ENCODE data around the gene NT5C1B.

NT5C1B gene

DNA sequence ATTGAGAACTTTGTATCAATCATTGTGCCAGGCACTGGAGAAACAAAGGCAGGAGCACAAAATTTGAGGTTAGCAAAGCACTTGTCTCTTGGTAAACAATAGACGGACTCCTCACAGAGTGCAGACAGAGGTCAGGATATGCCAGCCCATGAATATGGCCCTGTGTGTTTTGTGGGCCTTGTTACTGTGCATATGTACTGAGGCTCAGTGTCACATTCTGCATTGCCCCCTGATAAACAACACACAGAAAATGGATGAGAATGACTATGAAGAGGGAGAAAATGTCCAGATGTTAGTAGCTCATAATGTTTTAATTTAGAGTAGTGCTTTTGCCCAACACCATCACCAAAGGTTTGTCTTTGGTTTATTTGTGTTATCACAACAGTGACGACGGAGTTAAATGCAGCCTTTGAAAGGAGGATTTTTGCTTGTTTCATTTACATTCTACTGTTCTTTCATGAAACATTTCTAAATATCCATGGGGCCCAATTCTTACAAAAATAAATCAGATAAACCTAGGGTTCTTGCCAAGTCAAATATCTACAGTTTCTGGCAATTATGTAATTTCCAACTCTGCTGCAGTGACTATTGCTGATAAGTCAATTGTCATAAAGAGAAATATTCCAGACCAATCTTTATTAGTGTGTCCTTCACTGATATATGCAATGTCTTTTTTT lies 14.6 kb upstream of the NT5C1B start:
- Histone ChIP-seq H3K9me2 (replicated peaks; ENCODE audit: low read depth, low read length) (no peaks in the 10 kb centered on the region), H3K4me3 (ENCODE audit: low read length, poor library complexity, severe bottlenecking) (no peak overlapping the region), H3K4me1 (ENCODE audit: insufficient read depth, low read length, poor library complexity, severe bottlenecking) (no peaks in the 10 kb centered on the region), H3K9ac (ENCODE audit: low read depth, low read length, poor library complexity, severe bottlenecking) (no peak overlapping the region), H3K36me3 (ENCODE audit: insufficient read depth, low read length) (no peaks in the 10 kb centered on the region), H4K20me1 (ENCODE audit: insufficient read depth, low read length, poor library complexity, severe bottlenecking) (no peaks in the 10 kb centered on the region), H3K4me2 (ENCODE audit: low read depth, low read length, poor library complexity, severe bottlenecking) (no peak overlapping the region), H3K79me2 (ENCODE audit: insufficient read depth, low read length) (no peaks in the 10 kb centered on the region), H2AFZ (ENCODE audit: low read length) (no peak overlapping the region), H3F3A (ENCODE audit: low read depth) (no peaks in the 10 kb centered on the region), H3K9me3 (ENCODE audit: insufficient read depth, low read depth, low read length) (no peaks in the 10 kb centered on the region), H3K27me3 (ENCODE audit: insufficient read depth, low read length, poor library complexity, severe bottlenecking) (no peaks in the 10 kb centered on the region)
- TF ChIP-seq, protein P1, sequence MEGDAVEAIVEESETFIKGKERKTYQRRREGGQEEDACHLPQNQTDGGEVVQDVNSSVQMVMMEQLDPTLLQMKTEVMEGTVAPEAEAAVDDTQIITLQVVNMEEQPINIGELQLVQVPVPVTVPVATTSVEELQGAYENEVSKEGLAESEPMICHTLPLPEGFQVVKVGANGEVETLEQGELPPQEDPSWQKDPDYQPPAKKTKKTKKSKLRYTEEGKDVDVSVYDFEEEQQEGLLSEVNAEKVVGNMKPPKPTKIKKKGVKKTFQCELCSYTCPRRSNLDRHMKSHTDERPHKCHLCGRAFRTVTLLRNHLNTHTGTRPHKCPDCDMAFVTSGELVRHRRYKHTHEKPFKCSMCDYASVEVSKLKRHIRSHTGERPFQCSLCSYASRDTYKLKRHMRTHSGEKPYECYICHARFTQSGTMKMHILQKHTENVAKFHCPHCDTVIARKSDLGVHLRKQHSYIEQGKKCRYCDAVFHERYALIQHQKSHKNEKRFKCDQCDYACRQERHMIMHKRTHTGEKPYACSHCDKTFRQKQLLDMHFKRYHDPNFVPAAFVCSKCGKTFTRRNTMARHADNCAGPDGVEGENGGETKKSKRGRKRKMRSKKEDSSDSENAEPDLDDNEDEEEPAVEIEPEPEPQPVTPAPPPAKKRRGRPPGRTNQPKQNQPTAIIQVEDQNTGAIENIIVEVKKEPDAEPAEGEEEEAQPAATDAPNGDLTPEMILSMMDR (conservative IDR thresholded peaks at IDR 0.05; ENCODE audit: low read length): no peak
- no peak for TF ChIP-seq EZH2phosphoT487 (IDR thresholded peaks at IDR 0.05; ENCODE audit: borderline replicate concordance)

DNA sequence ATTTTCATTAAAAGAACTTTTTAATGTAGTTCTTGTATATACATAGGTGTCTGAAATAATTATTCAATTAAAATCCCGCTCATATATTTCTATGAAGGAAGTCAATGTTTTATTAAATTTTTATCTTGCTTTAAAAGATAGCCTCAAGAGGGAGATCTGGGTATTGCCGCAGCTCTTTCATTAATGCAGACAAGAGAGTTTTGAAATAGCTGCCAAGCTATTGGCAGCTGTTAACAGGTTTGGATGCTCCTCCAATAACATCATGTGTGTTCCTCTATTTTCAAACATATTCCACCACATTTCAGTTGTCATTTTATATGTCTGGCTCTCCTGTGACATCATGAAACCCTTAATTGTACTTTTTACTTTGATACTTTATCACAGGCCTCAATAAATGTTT lies 12.9 kb upstream of the NT5C1B start:
- H3K4me2 ChIP-seq (ENCODE audit: low read depth, low read length, poor library complexity, severe bottlenecking): no peak overlapping the region
- no peak overlapping the region for H3K4me3 ChIP-seq (ENCODE audit: low read length, poor library complexity, severe bottlenecking)
- no peaks in the 10 kb centered on the region for H3K27me3 ChIP-seq (ENCODE audit: insufficient read depth, low read length, poor library complexity, severe bottlenecking)
- TF ChIP-seq, protein P1 (conservative IDR thresholded peaks at IDR 0.05; ENCODE audit: low read length): no peak
- TF ChIP-seq EZH2phosphoT487 (IDR thresholded peaks at IDR 0.05; ENCODE audit: borderline replicate concordance): no peak
- no peaks in the 10 kb centered on the region for H3K9me2 ChIP-seq (replicated peaks; ENCODE audit: low read depth, low read length)
- H3F3A ChIP-seq (ENCODE audit: low read depth): no peaks in the 10 kb centered on the region
- no peak overlapping the region for H3K9ac ChIP-seq (ENCODE audit: low read depth, low read length, poor library complexity, severe bottlenecking)
- H3K4me1 ChIP-seq (ENCODE audit: insufficient read depth, low read length, poor library complexity, severe bottlenecking): no peaks in the 10 kb centered on the region
- H3K79me2 ChIP-seq (ENCODE audit: insufficient read depth, low read length): no peaks in the 10 kb centered on the region
- H3K9me3 ChIP-seq (ENCODE audit: insufficient read depth, low read depth, low read length): no peaks in the 10 kb centered on the region
- H4K20me1 ChIP-seq (ENCODE audit: insufficient read depth, low read length, poor library complexity, severe bottlenecking): no peaks in the 10 kb centered on the region
- no peak overlapping the region for H2AFZ ChIP-seq (ENCODE audit: low read length)
- H3K36me3 ChIP-seq (ENCODE audit: insufficient read depth, low read length): no peaks in the 10 kb centered on the region

DNA sequence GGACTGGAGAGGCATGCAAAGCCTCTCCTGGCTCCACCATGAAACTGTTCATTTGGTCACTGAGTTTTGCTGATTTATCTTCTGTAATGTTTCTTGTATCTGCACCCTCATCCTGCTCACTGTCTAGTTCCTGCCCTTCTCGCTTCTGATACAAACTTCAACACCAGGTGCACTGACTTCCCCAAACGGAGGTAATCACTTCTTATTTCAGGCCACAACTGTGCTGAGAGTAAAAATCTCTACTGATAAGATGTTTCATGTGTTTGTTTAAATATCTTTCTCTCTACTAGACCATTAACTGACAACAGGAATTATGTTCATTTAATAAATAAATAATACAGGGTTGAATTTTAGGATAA lies 10.9 kb upstream of the NT5C1B start:
- Histone ChIP-seq H3K4me2 (ENCODE audit: low read depth, low read length, poor library complexity, severe bottlenecking) (no peak overlapping the region), H3K9me3 (ENCODE audit: insufficient read depth, low read depth, low read length) (no peaks in the 10 kb centered on the region), H4K20me1 (ENCODE audit: insufficient read depth, low read length, poor library complexity, severe bottlenecking) (no peaks in the 10 kb centered on the region), H2AFZ (ENCODE audit: low read length) (no peak overlapping the region), H3K79me2 (ENCODE audit: insufficient read depth, low read length) (no peaks in the 10 kb centered on the region), H3K4me1 (ENCODE audit: insufficient read depth, low read length, poor library complexity, severe bottlenecking) (no peaks in the 10 kb centered on the region), H3K27me3 (ENCODE audit: insufficient read depth, low read length, poor library complexity, severe bottlenecking) (no peaks in the 10 kb centered on the region), H3K4me3 (ENCODE audit: low read length, poor library complexity, severe bottlenecking) (no peak overlapping the region), H3F3A (ENCODE audit: low read depth) (no peaks in the 10 kb centered on the region), H3K9ac (ENCODE audit: low read depth, low read length, poor library complexity, severe bottlenecking) (no peak overlapping the region), H3K9me2 (replicated peaks; ENCODE audit: low read depth, low read length) (no peaks in the 10 kb centered on the region), H3K36me3 (ENCODE audit: insufficient read depth, low read length) (no peaks in the 10 kb centered on the region)
- TF ChIP-seq, protein P1 (conservative IDR thresholded peaks at IDR 0.05; ENCODE audit: low read length): no peak
- no peak for TF ChIP-seq EZH2phosphoT487 (IDR thresholded peaks at IDR 0.05; ENCODE audit: borderline replicate concordance)
